Immature natural killer cell (primary cell): ENCODE data around the gene RPS6KC1. TPM values are rescaled to one million over a fixed set of nuclear protein-coding genes. Genes with fewer than 3 reads are reported as not detected.

Experiments
- DNase-seq, 3 donors: peaks; one replicate each; pipeline ENCODE4 v3.0.0; 2022; ENCODE audit warnings: mixed read lengths in 1 of 3
- H3K27ac Mint-ChIP-seq, 6 donors: one replicate each; pipeline ENCODE4 v1.8.0; 2020; ENCODE audit warnings: mixed read lengths in 6 of 6, mild to moderate bottlenecking in 5 of 6, inconsistent platforms in 4 of 6, moderate library complexity in 3 of 6
- H3K27me3 Mint-ChIP-seq, 3 donors: one replicate each; pipeline ENCODE4 v1.8.0; 2020 to 2021; ENCODE audit warnings: low read depth in 3 of 3, mild to moderate bottlenecking in 3 of 3, mixed read lengths in 3 of 3, moderate library complexity in 3 of 3, inconsistent platforms in 1 of 3
- H3K36me3 Mint-ChIP-seq, 3 donors: one replicate each; pipeline ENCODE4 v1.8.0; 2020; ENCODE audit warnings: mixed read lengths in 3 of 3, inconsistent platforms in 2 of 3, mild to moderate bottlenecking in 2 of 3
- H3K4me1 Mint-ChIP-seq, 2 donors: one replicate each; pipeline ENCODE4 v1.8.0; 2020; ENCODE audit warnings: inconsistent platforms in 2 of 2, mild to moderate bottlenecking in 2 of 2, mixed read lengths in 2 of 2, moderate library complexity in 1 of 2
- H3K4me3 Mint-ChIP-seq, 5 donors: one replicate each; pipeline ENCODE4 v1.8.0; 2020; ENCODE audit warnings: mild to moderate bottlenecking in 5 of 5, mixed read lengths in 5 of 5, inconsistent platforms in 3 of 5, moderate library complexity in 3 of 5
- H3K9me3 Mint-ChIP-seq, 6 donors: one replicate each; pipeline ENCODE4 v1.8.0; 2020; ENCODE audit warnings: mild to moderate bottlenecking in 6 of 6, mixed read lengths in 6 of 6, inconsistent platforms in 4 of 6, moderate library complexity in 3 of 6
- polyA plus RNA-seq, 3 donors: library from polyadenylated mRNA; unstranded; fragments of 300-500 nt; fragmentation: Illumina TruSeq; gene quantifications; one replicate each; pipeline ENCODE4 v1.2.3, GENCODE V29; 2021

The RPS6KC1 gene
- polyA plus RNA-seq, 3 donors from 2014 or later: 2.9 to 10.7 (median 5.2) TPM

- peaks cover 0 to 5% of the 10 kb centered on the region in 2 donors for H3K4me1 Mint-ChIP-seq
- no peak overlapping the region for H3K27ac Mint-ChIP-seq
- DNase-seq: no peak
- peaks cover 0 to 2% (median 2%) of the 10 kb centered on the region in 3 donors for H3K27me3 Mint-ChIP-seq
- H3K9me3 Mint-ChIP-seq: no peaks in the 10 kb centered on the region
- H3K4me3 Mint-ChIP-seq: no peak overlapping the region
- H3K36me3 Mint-ChIP-seq: peaks cover 10 to 17% (median 16%) of the 10 kb centered on the region in 3 donors
These were observed 111.3 kb downstream of the RPS6KC1 start for GRCh38 chr1:213162338-213162737.

- H3K9me3 Mint-ChIP-seq: no peaks in the 10 kb centered on the region
- peaks cover 7 to 12% (median 12%) of the 10 kb centered on the region in 3 donors for H3K36me3 Mint-ChIP-seq
- peaks cover 0 to 5% of the 10 kb centered on the region in 2 donors for H3K4me1 Mint-ChIP-seq
- peak overlapping the region in 1 of 6 donors; percentile 57 for H3K27ac Mint-ChIP-seq
- H3K4me3 Mint-ChIP-seq: no peak overlapping the region
- DNase-seq: no peak
- peaks cover 0 to 2% (median 2%) of the 10 kb centered on the region in 3 donors for H3K27me3 Mint-ChIP-seq
These were observed 111.8 kb downstream of the RPS6KC1 start for GRCh38 chr1:213162862-213163261.

DNA sequence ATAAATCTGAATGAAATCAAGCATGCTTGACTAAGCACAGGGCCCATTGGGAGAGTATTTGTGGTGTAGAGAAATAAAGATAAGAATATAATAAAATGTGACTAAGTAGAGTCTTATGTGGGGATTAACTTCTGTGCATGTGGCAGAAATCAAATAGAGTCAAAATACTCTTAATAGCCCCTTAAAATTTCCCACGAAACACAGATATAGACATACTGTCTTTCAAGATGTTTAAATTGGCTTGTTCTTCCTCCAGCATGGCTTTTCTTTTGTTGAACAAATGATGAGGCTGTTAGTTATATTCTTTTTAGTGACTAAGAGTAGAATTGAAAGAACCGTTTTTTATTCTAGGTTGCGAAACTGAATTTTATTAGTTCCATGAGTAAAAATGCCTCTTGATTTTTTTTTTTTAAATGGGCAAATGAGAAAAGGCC is 112.3 kb downstream of the RPS6KC1 start:
- Mint-ChIP-seq H3K27ac (peak overlapping the region in 1 of 6 donors; percentile 57), H3K4me3 (no peak overlapping the region), H3K4me1 (peaks cover 0 to 5% of the 10 kb centered on the region in 2 donors), H3K9me3 (no peaks in the 10 kb centered on the region), H3K36me3 (peaks cover 7 to 16% (median 12%) of the 10 kb centered on the region in 3 donors), H3K27me3 (peaks cover 0 to 2% (median 2%) of the 10 kb centered on the region in 3 donors)
- DNase-seq: no peak

DNA sequence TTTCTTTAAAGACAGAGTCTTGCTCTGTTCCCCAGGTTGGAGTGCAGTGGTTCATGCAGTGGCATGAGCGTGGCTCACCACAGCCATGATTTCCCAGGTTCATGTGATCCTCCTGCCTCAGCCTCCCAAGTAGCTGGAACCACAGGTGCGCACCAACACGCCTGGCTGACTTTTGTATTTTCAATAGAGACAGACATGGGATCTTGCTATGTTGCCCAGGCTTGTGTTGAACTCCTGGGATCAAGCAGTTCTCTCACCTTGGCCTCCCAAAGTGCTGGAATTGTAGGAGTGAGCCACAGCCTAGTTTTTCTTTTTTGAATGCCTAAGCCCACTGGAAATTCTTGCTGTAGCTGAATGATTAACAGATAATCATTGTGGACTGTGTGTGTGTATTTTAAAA is 113.5 kb downstream of the RPS6KC1 start:
- Mint-ChIP-seq H3K4me1 (peaks cover 0 to 5% of the 10 kb centered on the region in 2 donors), H3K4me3 (no peak overlapping the region), H3K9me3 (no peaks in the 10 kb centered on the region), H3K36me3 (peaks cover 12 to 21% (median 12%) of the 10 kb centered on the region in 3 donors), H3K27ac (peak overlapping the region in 1 of 6 donors; percentile 44), H3K27me3 (peaks cover 0 to 2% (median 2%) of the 10 kb centered on the region in 3 donors)
- no peak for DNase-seq

DNA sequence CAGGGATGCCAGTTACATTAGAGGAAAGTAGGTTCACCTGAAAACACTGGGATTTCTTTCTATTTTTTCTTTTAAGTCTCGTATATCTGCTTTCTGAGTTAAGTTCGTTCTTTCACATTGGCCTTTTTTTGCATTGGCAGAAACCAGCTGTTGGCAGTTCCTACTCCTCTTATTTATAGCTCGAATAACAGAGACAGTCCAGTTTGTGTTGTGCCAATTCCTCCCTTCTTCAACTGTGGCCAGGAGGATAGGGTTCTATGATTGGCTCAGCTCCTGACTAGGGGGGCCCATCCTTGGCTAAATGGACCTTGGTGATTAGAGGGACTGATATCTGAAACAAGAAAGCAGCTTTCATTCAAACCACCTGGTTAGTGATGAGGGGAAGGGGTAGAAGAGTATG is 115.8 kb downstream of the RPS6KC1 start:
- H3K9me3 Mint-ChIP-seq: no peaks in the 10 kb centered on the region
- H3K4me3 Mint-ChIP-seq: no peak overlapping the region
- DNase-seq: no peak
- peaks cover 0 to 10% (median 5%) of the 10 kb centered on the region in 3 donors for H3K36me3 Mint-ChIP-seq
- H3K27me3 Mint-ChIP-seq: peaks cover 0 to 2% (median 0%) of the 10 kb centered on the region in 3 donors
- H3K4me1 Mint-ChIP-seq: peaks cover 0 to 5% of the 10 kb centered on the region in 2 donors
- no peak overlapping the region for H3K27ac Mint-ChIP-seq

DNA sequence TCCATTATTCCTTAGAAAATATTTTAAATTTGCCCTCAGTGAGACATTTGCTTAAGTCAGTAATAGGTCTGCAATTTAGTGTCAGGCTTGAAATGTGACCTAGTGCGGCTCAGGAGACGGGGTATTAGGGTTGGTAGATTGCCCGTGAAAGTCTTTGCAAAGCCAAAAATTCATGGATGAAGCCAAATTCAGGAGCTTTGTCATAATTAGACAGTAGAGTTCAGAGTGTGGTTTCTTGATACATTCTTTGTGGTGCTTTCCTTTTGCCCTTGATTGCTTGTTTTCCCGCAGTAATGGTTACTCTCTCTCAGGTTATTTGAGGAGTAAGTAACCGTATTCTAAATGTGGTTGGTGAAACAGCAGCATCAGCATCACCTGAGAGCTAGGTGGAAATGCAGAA is 120.7 kb downstream of the RPS6KC1 start:
- Mint-ChIP-seq H3K36me3 (peaks cover 11 to 36% (median 30%) of the 10 kb centered on the region in 3 donors), H3K27ac (no peak overlapping the region), H3K4me1 (no peaks in the 10 kb centered on the region), H3K9me3 (no peaks in the 10 kb centered on the region), H3K4me3 (no peak overlapping the region), H3K27me3 (no peaks in the 10 kb centered on the region)
- no peak for DNase-seq

DNA sequence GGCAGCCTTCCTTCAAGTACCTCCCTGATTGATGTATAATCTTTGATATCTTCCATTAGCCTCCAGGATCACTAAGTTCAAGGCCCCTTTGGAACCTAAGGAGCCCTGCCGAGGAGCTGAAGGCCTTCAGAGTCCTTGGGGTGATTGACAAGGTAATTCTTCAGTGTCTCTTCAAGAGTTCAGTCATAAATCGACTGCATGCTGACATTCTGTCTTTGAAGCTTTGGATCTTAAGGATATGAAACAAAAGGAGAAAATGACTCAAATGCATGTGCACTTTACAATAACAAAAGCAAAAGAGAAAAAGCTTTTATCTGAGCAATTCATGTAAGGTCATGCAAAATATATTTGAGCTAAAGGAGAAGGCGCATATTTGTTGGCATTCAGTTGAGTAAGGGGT is 125.3 kb downstream of the RPS6KC1 start:
- Mint-ChIP-seq H3K36me3 (peaks cover 15 to 37% (median 32%) of the 10 kb centered on the region in 3 donors), H3K27me3 (peaks cover 0 to under 1% (median 0%) of the 10 kb centered on the region in 3 donors), H3K27ac (peak overlapping the region in 1 of 6 donors; percentile 37), H3K9me3 (no peaks in the 10 kb centered on the region), H3K4me1 (no peaks in the 10 kb centered on the region), H3K4me3 (no peak overlapping the region)
- no peak for DNase-seq

DNA sequence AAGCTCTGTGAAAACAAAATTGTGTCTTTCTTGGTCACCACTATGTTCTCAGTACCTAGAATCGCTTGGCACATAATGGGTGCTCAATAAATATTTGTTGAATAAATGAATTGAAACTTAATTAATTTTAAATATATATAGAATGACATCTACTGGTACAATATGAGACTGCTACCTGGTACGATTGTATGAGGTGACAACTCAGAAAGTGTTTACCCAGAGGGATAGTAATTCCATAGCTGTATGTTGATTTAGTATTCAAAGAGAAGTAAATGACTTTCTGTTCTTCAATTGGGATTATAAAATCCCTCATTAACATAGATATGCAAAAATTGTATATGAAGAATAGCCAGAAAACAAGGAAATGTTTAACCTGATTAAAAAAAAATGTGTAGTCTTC is 128.7 kb downstream of the RPS6KC1 start:
- Mint-ChIP-seq H3K27ac (no peak overlapping the region), H3K9me3 (peaks cover 0 to 2% (median 0%) of the 10 kb centered on the region in 6 donors), H3K27me3 (peaks cover 0 to 5% (median 0%) of the 10 kb centered on the region in 3 donors), H3K4me1 (no peaks in the 10 kb centered on the region), H3K4me3 (no peak overlapping the region), H3K36me3 (peaks cover 13 to 27% (median 25%) of the 10 kb centered on the region in 3 donors)
- DNase-seq: no peak

DNA sequence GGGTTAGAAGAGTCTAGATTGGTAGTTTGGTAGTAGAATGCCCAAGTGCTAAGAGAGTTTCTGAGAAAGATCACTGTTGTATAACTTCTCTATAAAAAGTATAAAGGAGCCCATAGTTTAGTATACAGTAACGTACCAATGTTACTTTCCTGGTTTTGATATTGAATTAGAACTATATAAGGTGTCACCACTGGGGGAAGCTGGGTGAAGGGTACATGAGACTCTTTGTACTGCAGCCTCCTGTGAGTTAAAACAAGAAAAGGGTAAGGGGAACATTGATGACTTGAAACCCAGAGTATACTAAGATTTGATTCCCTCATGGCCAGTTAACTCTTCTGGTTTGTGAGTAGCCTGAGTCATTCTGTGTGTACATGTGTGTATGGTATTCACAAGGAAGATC is 129.8 kb downstream of the RPS6KC1 start:
- H3K27me3 Mint-ChIP-seq: peaks cover 0 to 5% (median 0%) of the 10 kb centered on the region in 3 donors
- no peak for DNase-seq
- H3K36me3 Mint-ChIP-seq: peaks cover 20 to 29% (median 29%) of the 10 kb centered on the region in 3 donors
- H3K4me1 Mint-ChIP-seq: peaks cover 3 to 5% of the 10 kb centered on the region in 2 donors
- no peak overlapping the region for H3K4me3 Mint-ChIP-seq
- H3K9me3 Mint-ChIP-seq: peaks cover 0 to 9% (median 3%) of the 10 kb centered on the region in 6 donors
- no peak overlapping the region for H3K27ac Mint-ChIP-seq

DNA sequence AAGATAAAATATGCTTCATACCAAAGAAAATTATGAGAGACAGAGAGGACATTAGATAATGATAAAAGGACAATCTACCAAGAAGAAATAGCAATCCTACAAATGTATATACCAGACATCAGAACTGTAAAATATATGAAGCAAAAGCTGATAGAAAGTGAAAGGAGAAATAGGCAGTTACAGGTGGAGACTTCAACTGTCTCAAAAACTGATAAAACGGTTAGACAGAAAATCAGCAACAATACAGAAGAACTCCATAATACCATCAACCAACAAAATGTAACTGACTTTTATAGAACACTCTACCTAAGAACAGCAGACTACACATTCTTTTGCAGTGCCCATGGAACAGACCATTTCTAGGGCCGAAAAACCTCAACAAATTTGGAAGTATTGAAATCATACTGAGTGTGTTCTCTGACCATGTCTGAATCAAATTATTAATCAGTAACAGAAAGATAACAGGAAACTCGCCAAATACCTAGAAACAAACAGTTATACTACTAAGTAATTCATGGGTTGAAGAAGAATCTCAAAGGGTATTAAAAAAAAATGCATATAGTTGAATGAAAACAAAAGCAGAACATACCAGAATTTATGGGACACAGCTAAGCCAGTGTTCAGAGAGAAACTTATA is 132.1 kb downstream of the RPS6KC1 start:
- Mint-ChIP-seq H3K36me3 (peaks cover 26 to 33% (median 28%) of the 10 kb centered on the region in 3 donors), H3K27ac (peak overlapping the region in 1 of 6 donors; percentile 22)

DNA sequence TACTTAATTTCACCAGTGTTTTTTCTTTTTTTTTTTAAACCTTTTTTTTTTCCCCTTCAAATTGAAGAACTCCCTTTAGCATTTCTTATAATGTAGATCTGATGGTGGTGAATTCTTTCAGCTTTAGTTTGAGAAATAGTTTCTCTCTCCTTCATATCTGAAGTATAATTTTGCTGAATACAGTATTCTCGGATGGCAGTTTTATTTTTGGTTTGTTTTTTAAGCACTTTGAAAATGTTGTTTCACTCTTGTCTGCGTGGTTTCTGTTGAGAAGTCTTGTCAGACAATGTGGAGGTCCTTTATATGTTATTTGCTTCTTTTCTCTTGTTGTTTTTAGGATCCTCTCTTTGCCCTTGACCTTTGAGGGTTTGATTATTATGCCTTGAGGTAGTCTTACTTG is 135.1 kb downstream of the RPS6KC1 start:
- Mint-ChIP-seq H3K4me1 (peaks cover 6 to 16% of the 10 kb centered on the region in 2 donors), H3K27me3 (peaks cover 0 to 5% (median 0%) of the 10 kb centered on the region in 3 donors), H3K36me3 (peaks cover 37 to 43% (median 39%) of the 10 kb centered on the region in 3 donors), H3K9me3 (peaks cover 11 to 30% (median 18%) of the 10 kb centered on the region in 6 donors), H3K27ac (peak overlapping the region in 1 of 6 donors; percentile 36), H3K4me3 (no peak overlapping the region)
- no peak for DNase-seq

More for the DNA sequence above, 132.1 kb downstream of the RPS6KC1 start:
- Mint-ChIP-seq H3K9me3 (peaks cover 8 to 23% (median 18%) of the 10 kb centered on the region in 6 donors), H3K4me1 (peaks cover 6 to 16% of the 10 kb centered on the region in 2 donors), H3K4me3 (no peak overlapping the region), H3K27me3 (peaks cover 0 to 5% (median 0%) of the 10 kb centered on the region in 3 donors)
- no peak for DNase-seq

- Mint-ChIP-seq H3K27ac (no peak overlapping the region), H3K9me3 (peaks cover 0 to 17% (median 6%) of the 10 kb centered on the region in 6 donors), H3K27me3 (no peaks in the 10 kb centered on the region), H3K36me3 (peaks cover 31 to 54% (median 43%) of the 10 kb centered on the region in 3 donors), H3K4me1 (peaks cover 3 to 6% of the 10 kb centered on the region in 2 donors), H3K4me3 (no peak overlapping the region)
- no peak for DNase-seq
These were observed 141.0 kb downstream of the RPS6KC1 start for GRCh38 chr1:213192026-213192425.

DNA sequence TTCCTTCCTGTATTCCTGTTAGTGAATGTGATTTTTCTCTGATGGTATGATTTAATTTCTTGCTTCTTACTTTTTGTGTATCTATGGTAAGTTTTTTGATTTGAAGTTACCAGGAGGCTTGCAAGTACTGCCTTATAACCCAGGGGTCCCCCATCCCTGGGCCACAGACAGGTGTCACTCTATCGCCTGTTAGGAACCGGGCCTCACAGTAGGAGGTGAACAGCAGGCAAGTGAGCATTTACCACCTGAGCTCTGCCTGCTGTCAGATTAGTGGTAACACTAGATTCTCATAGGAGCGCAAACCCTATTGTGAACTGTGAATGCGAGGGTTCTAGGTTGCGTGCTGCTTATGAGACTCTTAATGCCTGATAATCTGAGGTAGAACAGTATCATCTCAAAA is 143.3 kb downstream of the RPS6KC1 start:
- H3K27ac Mint-ChIP-seq: no peak overlapping the region
- H3K27me3 Mint-ChIP-seq: peaks cover 0 to 2% (median 0%) of the 10 kb centered on the region in 3 donors
- peaks cover 3 to 6% of the 10 kb centered on the region in 2 donors for H3K4me1 Mint-ChIP-seq
- H3K36me3 Mint-ChIP-seq: peaks cover 50 to 72% (median 66%) of the 10 kb centered on the region in 3 donors
- no peak for DNase-seq
- H3K9me3 Mint-ChIP-seq: peaks cover 2 to 20% (median 13%) of the 10 kb centered on the region in 6 donors
- H3K4me3 Mint-ChIP-seq: no peak overlapping the region

GRCh38 chr1:213194855-213195254 is 143.8 kb downstream of the RPS6KC1 start:
- no peak overlapping the region for H3K4me3 Mint-ChIP-seq
- DNase-seq: no peak
- H3K27me3 Mint-ChIP-seq: peaks cover 0 to 2% (median 0%) of the 10 kb centered on the region in 3 donors
- H3K36me3 Mint-ChIP-seq: peaks cover 50 to 73% (median 68%) of the 10 kb centered on the region in 3 donors
- no peak overlapping the region for H3K27ac Mint-ChIP-seq
- H3K9me3 Mint-ChIP-seq: peaks cover 5 to 20% (median 14%) of the 10 kb centered on the region in 6 donors
- peaks cover 3 to 6% of the 10 kb centered on the region in 2 donors for H3K4me1 Mint-ChIP-seq
